Psoas muscle (tissue), 8 donors: Measurements from ENCODE around the gene EPHB1. TPM values are rescaled to one million over a fixed set of nuclear protein-coding genes. Genes with fewer than 3 reads are reported as not detected.
"Not testable (repeated sequence)": the region's sequence is repeated elsewhere in the genome, so short reads cannot be mapped to it uniquely, and the experiment has no call there.

ENCODE experiments used
- ATAC-seq, 4 donors: fragments of 200-7000 bp; cut with Tn5 transposase; one replicate each; pipeline ENCODE4 v1.9.1; 2020; ENCODE audit warnings: moderate library complexity in 3 of 4, mild to moderate bottlenecking in 2 of 4
- DNase-seq, 2 donors: peaks; one replicate each; pipeline ENCODE4 v3.0.0-alpha.2; 2020
- H3K27ac ChIP-seq: fragments of 200-600 bp; one replicate; pipeline ENCODE4 v1.8.0; 2022
- H3K27me3 ChIP-seq, 3 donors: fragments of 200-600 bp in 1 of 3; one replicate each; pipeline versions ENCODE4 v1.6.1 to v1.8.0; 2013 to 2022; ENCODE audit warnings: low read length in 2 of 3, mild to moderate bottlenecking in 2 of 3, moderate library complexity in 1 of 3; ENCODE audit not compliant: insufficient read depth in 3 of 3
- H3K36me3 ChIP-seq, 2 donors: fragments of 200-600 bp in 1 of 2; one replicate each; pipeline versions ENCODE4 v1.6.1 to v1.8.0; 2013 to 2022; ENCODE audit warnings: low read depth in 1 of 2, mild to moderate bottlenecking in 1 of 2, moderate library complexity in 1 of 2; ENCODE audit not compliant: insufficient read depth in 1 of 2
- H3K4me1 ChIP-seq: fragments of 200-600 bp; one replicate; pipeline ENCODE4 v1.8.0; 2022
- H3K4me3 ChIP-seq: fragments of 200-600 bp; one replicate; pipeline ENCODE4 v1.8.0; 2022; ENCODE audit warnings: mild to moderate bottlenecking
- H3K9me3 ChIP-seq: fragments of 200-600 bp; one replicate; pipeline ENCODE4 v1.8.0; 2022
- WGBS, 3 donors: extraction: QIAGEN DNeasy Blood & Tissue Kit; methylation state at CpG; one replicate each; pipeline versions ENCODE4 v1.1.6 to v1.1.7; 2013; 5-methylcytosine and 5-hydroxymethylcytosine counted together
- intact Hi-C, 2 donors: fragments of 100-400 bp; cut with DNase I; formaldehyde crosslinking; loops; one replicate each; pipeline versions ENCODE4 v1.11.0 to v1.14.2; 2022
- polyA plus RNA-seq, 3 donors: library from polyadenylated mRNA; stranded (reverse); fragments of 200-250 nt; gene quantifications; one replicate each; pipeline ENCODE4 v1.2.3, GENCODE V29; 2013
- total RNA-seq, 4 donors: library from RNA; stranded (reverse); fragmentation: NEBNext Ultra II Directional in 2 of 4; extraction: Animal tissue kit (Norgen Biotek cat#: 25700) in 2 of 4; gene quantifications; one replicate each; pipeline versions ENCODE4 v1.2.1 to v1.2.4, GENCODE V29; 2021 to 2023
- TF ChIP-seq, protein P1 (sequence below): fragments of 200-600 bp; IDR thresholded peaks from one replicate; pipeline ENCODE4 v1.8.0; 2022; ENCODE audit warnings: antibody characterized with exemption
- donor health status: healthy with polysubstance abuse.
- donor health status: DM: no; HTN: no; CAD: no; lungs with moderate emphysema.
- donor health status: Bipolar disorder and iron deficiency.
- donor health status: healthy.
- donor health status: DM: yes; HTN: yes; CAD: no.
- donor health status: DM: no; HTN: no; CAD: no.
- donor health status: DM: no; HTN: no; CAD: no.
- donor health status: DM: yes; HTN: yes; CAD: no.

The EPHB1 gene
- total and polyA plus RNA-seq, 7 donors: 0.85 to 6.3 (median 2.0) TPM

DNA sequence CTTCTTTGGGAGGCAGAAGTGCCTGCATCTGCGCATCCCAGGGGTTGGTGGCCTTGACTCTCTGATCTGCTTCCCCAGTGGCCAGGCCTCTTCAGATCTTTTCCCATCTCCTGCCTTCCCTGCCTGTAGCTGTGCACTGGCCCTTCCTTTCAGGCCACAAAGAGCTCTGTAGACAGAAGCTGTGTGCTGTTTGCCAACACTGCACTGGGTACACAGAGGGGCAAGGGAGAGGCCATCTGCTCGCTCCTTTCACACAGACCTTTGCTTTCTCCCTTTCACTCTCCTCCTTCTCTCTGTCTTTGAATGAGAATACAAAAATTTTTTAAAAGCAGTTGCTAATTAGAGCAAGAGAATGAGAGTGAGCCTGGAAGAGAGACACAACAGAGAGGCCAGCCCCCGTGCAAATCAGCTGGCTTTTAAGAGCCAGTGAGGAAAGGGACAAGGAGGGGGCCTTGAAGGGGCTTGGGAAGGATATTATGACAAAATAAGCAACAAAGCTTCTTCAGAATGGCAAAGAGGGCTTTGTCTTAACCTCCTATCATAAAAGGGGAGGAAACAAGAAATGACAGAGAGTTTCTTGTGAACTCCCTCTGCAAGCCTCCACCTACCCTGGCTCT, 170.9 kb downstream of the EPHB1 start:
- Histone ChIP-seq H3K4me3 (no peak overlapping the region), H3K27me3 (no peaks in the 10 kb centered on the region), H3K36me3 (no peaks in the 10 kb centered on the region), H3K9me3 (no peaks in the 10 kb centered on the region), H3K4me1 (no peaks in the 10 kb centered on the region), H3K27ac (no peak overlapping the region)
- TF ChIP-seq, protein P1, sequence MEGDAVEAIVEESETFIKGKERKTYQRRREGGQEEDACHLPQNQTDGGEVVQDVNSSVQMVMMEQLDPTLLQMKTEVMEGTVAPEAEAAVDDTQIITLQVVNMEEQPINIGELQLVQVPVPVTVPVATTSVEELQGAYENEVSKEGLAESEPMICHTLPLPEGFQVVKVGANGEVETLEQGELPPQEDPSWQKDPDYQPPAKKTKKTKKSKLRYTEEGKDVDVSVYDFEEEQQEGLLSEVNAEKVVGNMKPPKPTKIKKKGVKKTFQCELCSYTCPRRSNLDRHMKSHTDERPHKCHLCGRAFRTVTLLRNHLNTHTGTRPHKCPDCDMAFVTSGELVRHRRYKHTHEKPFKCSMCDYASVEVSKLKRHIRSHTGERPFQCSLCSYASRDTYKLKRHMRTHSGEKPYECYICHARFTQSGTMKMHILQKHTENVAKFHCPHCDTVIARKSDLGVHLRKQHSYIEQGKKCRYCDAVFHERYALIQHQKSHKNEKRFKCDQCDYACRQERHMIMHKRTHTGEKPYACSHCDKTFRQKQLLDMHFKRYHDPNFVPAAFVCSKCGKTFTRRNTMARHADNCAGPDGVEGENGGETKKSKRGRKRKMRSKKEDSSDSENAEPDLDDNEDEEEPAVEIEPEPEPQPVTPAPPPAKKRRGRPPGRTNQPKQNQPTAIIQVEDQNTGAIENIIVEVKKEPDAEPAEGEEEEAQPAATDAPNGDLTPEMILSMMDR: no peak
- WGBS, 3 donors: 84 to 90% (median 85%) methylated on average over 3 of the region's 3 CpGs
- no peak for ATAC-seq
- DNase-seq: no peak
- intact Hi-C loops: no loop called here

DNA sequence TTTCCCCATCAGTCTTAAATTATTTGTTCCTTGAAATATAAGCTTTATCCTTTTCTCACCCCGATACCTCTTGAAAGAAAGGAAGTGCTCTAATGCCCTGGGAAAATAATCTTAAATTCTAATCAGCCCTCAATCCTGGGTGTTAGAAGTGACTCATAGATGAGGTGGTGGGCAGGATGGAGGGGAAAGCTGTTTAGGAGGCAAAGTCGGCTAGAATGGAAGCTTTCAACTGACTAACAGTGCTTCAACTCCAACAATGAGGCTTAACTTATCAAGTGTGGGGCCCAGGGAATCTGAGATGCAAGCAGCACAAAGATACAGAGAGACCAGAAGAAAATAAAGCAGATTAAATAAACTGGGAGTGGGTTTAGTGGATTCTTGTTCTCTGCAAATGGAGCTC, 175.8 kb downstream of the EPHB1 start:
- TF ChIP-seq, protein P1: no peak
- ATAC-seq: no peak

DNA sequence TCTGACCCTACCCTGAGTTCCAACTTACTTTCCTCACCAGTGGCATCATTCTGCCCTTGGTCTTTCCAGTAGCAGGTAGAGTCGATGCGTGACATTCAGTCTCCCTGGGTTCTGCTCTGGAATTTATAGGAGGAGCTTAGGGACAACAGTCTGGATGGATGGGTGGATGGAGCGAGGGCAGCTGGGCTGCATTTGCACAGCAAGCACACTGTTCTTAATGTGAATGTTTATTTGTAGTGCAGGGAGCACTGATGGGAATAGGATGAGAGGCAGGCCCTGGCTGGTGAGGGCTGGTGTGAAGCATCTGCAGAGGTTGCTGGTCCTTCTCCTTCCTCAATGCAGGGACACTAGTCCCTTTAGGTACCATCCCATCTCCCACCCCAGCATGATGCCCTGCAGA, 176.2 kb downstream of the EPHB1 start:
- TF ChIP-seq, protein P1: no peak
- intact Hi-C loops: no loop called here
- DNase-seq (no peak), ATAC-seq (no peak)
- 83 to 96% (median 91%) methylated on average over 3 of the region's 3 CpGs for WGBS, 3 donors
- H3K9me3 ChIP-seq: no peaks in the 10 kb centered on the region
- H3K27me3 ChIP-seq: no peaks in the 10 kb centered on the region
- no peaks in the 10 kb centered on the region for H3K4me1 ChIP-seq
- H3K36me3 ChIP-seq: no peaks in the 10 kb centered on the region
- H3K4me3 ChIP-seq: no peak overlapping the region
- H3K27ac ChIP-seq: no peak overlapping the region

More for the DNA sequence above, 175.8 kb downstream of the EPHB1 start:
- DNase-seq: no peak
- H3K27ac ChIP-seq: no peak overlapping the region
- H3K9me3 ChIP-seq: no peaks in the 10 kb centered on the region
- no peak overlapping the region for H3K4me3 ChIP-seq
- intact Hi-C loops: no loop called here
- no peaks in the 10 kb centered on the region for H3K4me1 ChIP-seq
- no peaks in the 10 kb centered on the region for H3K36me3 ChIP-seq
- 82 to 85% (median 82%) methylated on average over 2 of the region's 2 CpGs for WGBS, 3 donors
- no peaks in the 10 kb centered on the region for H3K27me3 ChIP-seq

DNA sequence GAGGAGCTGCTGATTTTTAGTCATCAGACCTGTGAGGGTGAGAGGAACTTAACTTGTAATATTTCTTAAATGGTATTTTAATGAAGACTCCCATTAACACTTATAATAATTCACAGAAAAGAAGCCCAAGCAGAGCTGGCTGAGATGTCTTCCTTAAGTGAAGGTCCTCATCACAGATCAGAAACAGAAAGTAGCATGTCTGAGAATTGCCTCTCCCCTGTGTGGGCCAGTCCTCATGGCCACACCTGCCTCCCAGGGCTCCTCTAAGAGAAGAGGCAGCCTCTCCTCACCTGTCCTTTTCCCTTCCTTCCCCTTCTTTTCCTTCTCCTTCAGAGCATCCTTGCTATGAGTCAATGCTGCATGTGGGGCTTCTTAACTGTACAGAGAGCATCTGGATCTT, 176.8 kb downstream of the EPHB1 start:
- H3K27me3 ChIP-seq, H3K36me3 ChIP-seq, H3K4me3 ChIP-seq, DNase-seq, H3K9me3 ChIP-seq, H3K27ac ChIP-seq, H3K4me1 ChIP-seq, ATAC-seq, intact Hi-C loops: not testable (repeated sequence)

DNA sequence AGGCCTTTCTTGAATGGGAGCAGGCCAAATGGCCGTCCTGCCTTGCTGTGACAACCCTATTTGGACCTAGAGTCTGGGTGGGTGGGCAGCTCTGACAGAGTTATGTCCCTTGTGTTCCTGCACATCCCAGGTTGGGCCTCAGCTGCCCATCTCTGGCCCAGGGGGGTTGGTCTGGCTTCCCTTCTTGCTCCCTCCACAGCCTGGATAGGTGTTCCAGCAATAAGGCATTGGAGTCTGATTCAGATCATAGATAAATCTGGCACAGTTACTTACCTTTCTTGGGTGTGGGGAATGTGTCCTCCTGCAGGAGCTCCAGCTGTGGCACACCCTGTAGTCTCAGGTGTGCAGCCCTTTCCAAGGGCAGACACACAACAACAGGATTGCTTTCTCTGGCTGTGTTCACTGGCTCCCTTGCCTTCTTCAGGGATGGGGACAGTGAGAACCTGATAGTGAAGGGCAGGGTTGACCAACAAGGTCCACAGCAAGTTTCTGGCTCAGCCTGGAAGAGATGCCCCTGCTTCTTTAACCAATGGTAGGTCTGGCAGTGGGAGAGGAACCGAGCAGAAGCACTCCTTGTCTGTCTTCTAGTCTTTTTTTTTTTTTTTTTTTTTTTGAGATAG, 177.9 kb downstream of the EPHB1 start:
- intact Hi-C loops: no loop called here
- 73 to 97% (median 95%) methylated on average over 2 of the region's 2 CpGs for WGBS, 3 donors

More for the DNA sequence above, 177.9 kb downstream of the EPHB1 start:
- no peak overlapping the region for H3K4me3 ChIP-seq
- H3K4me1 ChIP-seq: no peaks in the 10 kb centered on the region
- H3K27me3 ChIP-seq: no peaks in the 10 kb centered on the region
- no peak overlapping the region for H3K27ac ChIP-seq
- TF ChIP-seq, protein P1: no peak
- ATAC-seq (no peak), DNase-seq (no peak)
- H3K9me3 ChIP-seq: no peaks in the 10 kb centered on the region
- no peaks in the 10 kb centered on the region for H3K36me3 ChIP-seq
